Calu3 (cell line): ENCODE results near the gene RASL11A. TPM values are rescaled to one million over a fixed set of nuclear protein-coding genes. Genes with fewer than 3 reads are reported as not detected.

ENCODE experiments used
- BruUV-seq: library from RNA; stranded (reverse); fragments of 400-500 nt; replicated peaks from 2 replicates; lab custom pipeline; 2021; lab: Mats Ljungman, UMichigan
- CTCF ChIA-PET: fragments of 300-600 bp; sonication (Branson Sonifier 250); formaldehyde crosslinking; loops from one replicate; lab custom pipeline; 2022; ENCODE audit warnings: antibody characterized with exemption; lab: Charles Lee
- DNase-seq: peaks from one replicate; pipeline ENCODE4 v3.0.0; 2022
- H3K27ac Mint-ChIP-seq: one replicate; pipeline ENCODE4 v1.8.0; 2022; ENCODE audit warnings: mixed read lengths; ENCODE audit not compliant: unreplicated experiment
- H3K27me3 Mint-ChIP-seq: one replicate; pipeline ENCODE4 v1.8.0; 2022; ENCODE audit warnings: mixed read lengths; ENCODE audit not compliant: unreplicated experiment
- H3K36me3 Mint-ChIP-seq: one replicate; pipeline ENCODE4 v1.8.0; 2022; ENCODE audit warnings: mild to moderate bottlenecking, moderate library complexity, mixed read lengths; ENCODE audit not compliant: insufficient read depth, unreplicated experiment
- H3K4me1 Mint-ChIP-seq: one replicate; pipeline ENCODE4 v1.8.0; 2022; ENCODE audit warnings: mild to moderate bottlenecking, low read depth, mixed read lengths; ENCODE audit not compliant: unreplicated experiment
- H3K4me3 Mint-ChIP-seq: one replicate; pipeline ENCODE4 v1.8.0; 2022; ENCODE audit warnings: mild to moderate bottlenecking, low read depth, moderate library complexity, mixed read lengths; ENCODE audit not compliant: unreplicated experiment
- H3K9me3 Mint-ChIP-seq: one replicate; pipeline ENCODE4 v1.8.0; 2022; ENCODE audit warnings: low read depth, mixed read lengths; ENCODE audit not compliant: unreplicated experiment
- intact Hi-C: fragments of 100-400 bp; cut with micrococcal nuclease; formaldehyde crosslinking; loops from one replicate; pipeline ENCODE4 v1.10.0; 2022; ENCODE audit not compliant: unreplicated experiment
- total RNA-seq: library from RNA; stranded (reverse); gene quantifications from 2 replicates; pipeline ENCODE4 v1.2.3, GENCODE V29; 2022
- TF ChIP-seq, protein P1 (sequence below): fragments of 200-600 bp; IDR thresholded peaks from one replicate; pipeline ENCODE4 v1.8.0; 2022; ENCODE audit warnings: antibody characterized with exemption; ENCODE audit not compliant: unreplicated experiment

RASL11A gene
- total RNA-seq, 1 experiment from 2014 or later: 1.3 TPM

DNA sequence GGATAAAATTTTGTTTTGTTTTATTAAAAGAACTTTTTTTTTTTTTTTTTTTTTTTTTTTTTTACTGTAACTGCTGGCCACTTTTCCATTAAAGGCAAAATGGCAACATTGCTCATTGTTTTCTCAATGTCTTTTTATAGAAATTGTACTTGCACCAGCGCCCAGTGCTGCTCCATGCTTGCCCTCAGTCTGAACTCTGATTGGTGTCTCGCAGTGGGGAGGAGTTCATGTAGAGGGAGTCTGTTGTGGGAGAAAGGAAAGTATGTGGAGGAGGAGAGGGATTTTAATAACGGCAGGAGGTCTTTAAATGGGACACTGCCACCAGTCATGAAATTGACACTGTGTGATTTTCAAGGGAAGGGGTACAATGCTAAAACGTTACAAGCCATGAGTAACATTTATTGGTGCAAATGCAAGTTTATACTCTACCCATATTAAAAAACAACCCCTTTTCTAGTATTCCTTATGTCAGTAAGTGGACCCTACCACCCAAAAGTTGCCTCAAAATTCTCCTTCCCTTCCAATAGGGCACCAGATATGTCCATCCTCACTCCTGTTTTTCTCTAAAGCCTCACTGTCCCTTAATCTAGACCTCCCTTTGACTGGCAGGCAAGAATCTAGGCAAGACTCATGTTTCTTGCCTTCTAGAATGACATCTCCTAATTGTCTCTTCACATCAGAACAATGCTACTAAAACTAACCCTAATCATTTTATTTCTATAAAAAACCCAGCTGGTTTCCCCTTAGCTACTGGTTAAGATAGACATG lies 3.2 kb downstream of the RASL11A start:
- peaks cover 13% of the 10 kb centered on the region for H3K36me3 Mint-ChIP-seq
- TF ChIP-seq, protein P1, sequence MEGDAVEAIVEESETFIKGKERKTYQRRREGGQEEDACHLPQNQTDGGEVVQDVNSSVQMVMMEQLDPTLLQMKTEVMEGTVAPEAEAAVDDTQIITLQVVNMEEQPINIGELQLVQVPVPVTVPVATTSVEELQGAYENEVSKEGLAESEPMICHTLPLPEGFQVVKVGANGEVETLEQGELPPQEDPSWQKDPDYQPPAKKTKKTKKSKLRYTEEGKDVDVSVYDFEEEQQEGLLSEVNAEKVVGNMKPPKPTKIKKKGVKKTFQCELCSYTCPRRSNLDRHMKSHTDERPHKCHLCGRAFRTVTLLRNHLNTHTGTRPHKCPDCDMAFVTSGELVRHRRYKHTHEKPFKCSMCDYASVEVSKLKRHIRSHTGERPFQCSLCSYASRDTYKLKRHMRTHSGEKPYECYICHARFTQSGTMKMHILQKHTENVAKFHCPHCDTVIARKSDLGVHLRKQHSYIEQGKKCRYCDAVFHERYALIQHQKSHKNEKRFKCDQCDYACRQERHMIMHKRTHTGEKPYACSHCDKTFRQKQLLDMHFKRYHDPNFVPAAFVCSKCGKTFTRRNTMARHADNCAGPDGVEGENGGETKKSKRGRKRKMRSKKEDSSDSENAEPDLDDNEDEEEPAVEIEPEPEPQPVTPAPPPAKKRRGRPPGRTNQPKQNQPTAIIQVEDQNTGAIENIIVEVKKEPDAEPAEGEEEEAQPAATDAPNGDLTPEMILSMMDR: no peak
- CTCF ChIA-PET: interaction anchor here (0.7 kb wide), 1 partner anchor 74 kb away, joined by 6 read pairs; no protein-coding TSS in a partner anchor
- intact Hi-C loops: loop anchor here (5.0 kb wide), 1 partner anchor 102 kb away; the partner anchor contains the start of gene USP12
- peaks cover 29% of the 10 kb centered on the region for H3K27me3 Mint-ChIP-seq
- H3K4me3 Mint-ChIP-seq: no peak overlapping the region
- no TSS peak for BruUV-seq
- DNase-seq: no peak
- no peaks in the 10 kb centered on the region for H3K9me3 Mint-ChIP-seq
- no peak overlapping the region for H3K27ac Mint-ChIP-seq
- H3K4me1 Mint-ChIP-seq: peaks cover 15% of the 10 kb centered on the region

DNA sequence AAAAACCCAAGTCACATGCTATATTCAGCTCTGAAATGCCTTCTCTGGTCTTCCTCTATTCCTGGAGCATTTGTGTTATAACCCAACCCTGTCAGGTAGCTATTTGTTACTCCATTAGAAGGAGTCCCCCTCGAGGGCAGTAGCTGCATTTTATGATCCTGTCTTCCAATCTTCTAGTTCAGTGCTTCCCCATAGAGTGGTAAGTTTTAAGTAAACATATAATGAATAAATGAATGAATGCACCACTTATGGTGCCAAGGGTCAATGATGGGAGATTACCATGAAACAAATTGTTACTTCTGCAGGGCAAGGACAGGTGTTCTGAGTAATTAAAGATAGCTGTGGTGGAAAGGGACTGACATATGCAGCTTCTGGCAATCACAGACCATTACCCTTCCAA lies 4.0 kb downstream of the RASL11A start:
- Mint-ChIP-seq H3K27ac (no peak overlapping the region), H3K36me3 (peaks cover 12% of the 10 kb centered on the region), H3K4me1 (peaks cover 15% of the 10 kb centered on the region), H3K27me3 (peaks cover 29% of the 10 kb centered on the region), H3K9me3 (no peaks in the 10 kb centered on the region), H3K4me3 (no peak overlapping the region)
- TF ChIP-seq, protein P1: no peak
- intact Hi-C loops: loop anchor here (5.0 kb wide), 1 partner anchor 102 kb away; the partner anchor contains the start of gene USP12
- CTCF ChIA-PET: interaction anchor here (0.6 kb wide), 1 partner anchor 1374 kb away, joined by 4 read pairs; no protein-coding TSS in a partner anchor
- DNase-seq: no peak
- no TSS peak for BruUV-seq

DNA sequence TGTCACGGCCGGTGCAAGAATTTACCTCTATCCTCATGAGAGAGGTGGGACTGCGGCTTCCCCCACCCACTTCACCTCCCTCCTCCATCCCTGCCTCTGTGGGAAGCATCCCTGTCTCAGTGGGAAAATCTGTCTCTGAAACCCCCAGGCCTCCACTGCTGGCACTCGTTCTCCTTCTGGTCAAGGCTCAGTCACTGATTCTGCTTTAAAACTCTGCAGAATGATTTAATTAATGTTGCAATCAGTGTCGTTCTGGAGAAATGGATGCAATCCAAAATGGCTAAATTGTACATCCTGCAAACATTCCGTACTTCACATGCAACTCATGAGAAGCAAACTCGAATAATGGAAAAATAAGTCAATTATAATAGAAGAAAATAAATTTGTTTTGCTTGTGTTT lies 5.6 kb downstream of the RASL11A start:
- DNase-seq: no peak
- Mint-ChIP-seq H3K27ac (no peak overlapping the region), H3K9me3 (no peaks in the 10 kb centered on the region), H3K4me1 (peaks cover 9% of the 10 kb centered on the region), H3K27me3 (peaks cover 29% of the 10 kb centered on the region), H3K36me3 (peaks cover 4% of the 10 kb centered on the region), H3K4me3 (no peak overlapping the region)
- intact Hi-C loops: no loop called here
- CTCF ChIA-PET: no interaction called here
- no TSS peak for BruUV-seq
- TF ChIP-seq, protein P1: no peak

GRCh38 chr13:27279506-27279905 lies 8.9 kb downstream of the RASL11A start:
- Mint-ChIP-seq H3K36me3 (no peaks in the 10 kb centered on the region), H3K27ac (no peak overlapping the region), H3K4me3 (no peak overlapping the region), H3K27me3 (peaks cover 18% of the 10 kb centered on the region), H3K4me1 (no peaks in the 10 kb centered on the region), H3K9me3 (no peaks in the 10 kb centered on the region)
- intact Hi-C loops: no loop called here
- no peak for DNase-seq
- CTCF ChIA-PET: interaction anchor here (1.4 kb wide), 1 partner anchor 9 kb away, joined by 4 read pairs; the partner anchor contains the start of gene RASL11A
- TF ChIP-seq, protein P1: no peak
- BruUV-seq: no TSS peak
